Cerebellar nuclear complex (tissue), 1 donor: ENCODE data around the gene POLR3K.
"Not testable (repeated sequence)": the region's sequence is repeated elsewhere in the genome, so short reads cannot be mapped to it uniquely, and the experiment has no call there.

Source experiments
- DNase-seq, 2 experiments: peaks; one replicate each; lab custom pipeline; 2025; lab: John Stamatoyannopoulos, UW

Gene POLR3K

DNA sequence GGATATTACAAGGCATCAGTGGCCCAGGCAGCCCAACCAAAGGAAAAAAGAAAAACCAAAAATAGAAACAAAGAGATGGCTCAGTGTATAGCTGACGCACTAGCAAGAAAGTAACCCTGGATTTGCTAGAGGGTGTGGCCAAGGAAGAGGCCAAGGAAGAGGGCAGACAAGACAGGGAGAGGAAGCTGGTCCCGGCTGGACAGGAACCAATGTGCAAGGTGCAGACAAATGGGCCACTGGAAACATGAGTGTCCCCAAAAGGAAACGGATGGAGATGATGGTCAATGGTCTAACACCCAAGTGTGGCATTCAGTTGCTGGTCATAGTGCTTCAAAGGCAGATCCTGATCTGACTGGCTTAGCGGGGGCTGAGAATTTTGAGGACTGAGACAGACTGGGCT lies 10.7 kb downstream of the POLR3K start:
- DNase-seq: no peak

DNA sequence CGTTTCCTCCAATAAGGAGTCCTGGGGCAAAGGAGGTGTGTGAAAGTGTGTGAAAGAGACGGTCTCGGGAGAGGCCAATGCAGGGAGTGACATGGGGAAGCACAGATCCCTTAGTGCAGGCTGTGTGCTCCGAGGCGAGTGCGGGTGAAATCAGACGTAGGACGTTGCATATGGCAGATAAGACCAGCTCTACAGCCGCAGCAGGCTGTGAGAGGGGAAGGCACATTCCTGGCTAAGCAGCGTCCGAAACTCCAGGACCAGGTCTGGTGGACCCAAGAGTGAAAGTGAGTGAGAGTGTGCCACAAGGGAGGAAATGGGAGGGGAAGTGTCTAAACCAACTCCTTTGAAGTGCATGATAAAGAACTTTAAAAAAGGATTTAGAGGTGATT lies 11.3 kb downstream of the POLR3K start:
- DNase-seq: no peak

DNA sequence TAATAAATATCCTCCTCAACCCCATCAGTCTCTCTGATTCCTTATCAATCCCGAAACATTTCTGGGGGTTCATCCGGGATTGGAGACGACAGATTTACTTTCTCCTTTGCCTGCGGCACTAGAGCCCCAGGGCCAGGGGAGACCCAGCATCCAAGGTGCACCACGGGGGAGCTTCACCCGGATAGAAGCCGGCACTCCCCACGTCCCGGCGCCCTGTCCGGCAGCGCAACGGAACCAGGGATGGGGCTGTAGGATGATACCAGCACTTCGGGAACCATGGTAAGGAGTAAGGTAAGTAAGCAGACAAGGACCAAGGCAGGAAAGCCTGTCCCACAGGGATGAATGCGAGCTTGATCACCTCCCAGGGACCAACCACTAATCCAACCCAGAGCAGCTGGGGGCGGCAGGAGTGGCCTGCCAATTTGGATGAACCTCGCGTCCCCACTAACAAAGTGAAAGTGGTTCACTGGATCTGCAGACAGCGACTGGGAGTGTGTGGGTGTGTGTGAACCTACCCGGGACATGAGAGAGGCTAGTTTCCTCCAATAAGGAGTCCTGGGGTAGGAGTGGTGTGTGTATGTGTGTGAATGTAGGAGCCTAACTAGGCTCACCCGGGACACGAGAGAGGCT lies 11.9 kb downstream of the POLR3K start:
- DNase-seq: no peak

GRCh38 chr16:38941-39892 lies 14.2 kb downstream of the POLR3K start:
- DNase-seq: no peak

GRCh38 chr16:38206-38605 lies 15.2 kb downstream of the POLR3K start:
- not testable (repeated sequence) for DNase-seq

DNA sequence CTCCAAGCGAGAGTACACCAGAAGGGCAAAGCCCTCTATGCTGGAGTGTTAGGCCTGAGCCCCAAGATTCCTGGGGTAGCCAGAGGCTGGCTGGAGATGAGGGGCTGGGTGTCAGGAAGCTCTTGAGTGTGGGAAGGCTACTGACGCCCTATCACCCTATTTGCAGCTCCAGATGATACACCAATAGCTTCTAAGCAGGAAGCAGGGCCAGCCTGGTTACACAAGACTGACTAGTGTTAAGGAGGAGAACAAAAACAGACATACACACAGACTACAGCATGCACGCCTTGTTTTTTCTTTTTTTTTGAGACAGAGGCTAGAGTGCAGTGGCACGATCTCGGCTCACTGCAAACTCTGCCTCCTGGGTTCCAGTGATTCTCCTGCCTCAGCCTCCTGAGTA lies 15.9 kb downstream of the POLR3K start:
- DNase-seq: no peak

GRCh38 chr16:36336-36984 lies 16.9 kb downstream of the POLR3K start:
- DNase-seq: no peak

DNA sequence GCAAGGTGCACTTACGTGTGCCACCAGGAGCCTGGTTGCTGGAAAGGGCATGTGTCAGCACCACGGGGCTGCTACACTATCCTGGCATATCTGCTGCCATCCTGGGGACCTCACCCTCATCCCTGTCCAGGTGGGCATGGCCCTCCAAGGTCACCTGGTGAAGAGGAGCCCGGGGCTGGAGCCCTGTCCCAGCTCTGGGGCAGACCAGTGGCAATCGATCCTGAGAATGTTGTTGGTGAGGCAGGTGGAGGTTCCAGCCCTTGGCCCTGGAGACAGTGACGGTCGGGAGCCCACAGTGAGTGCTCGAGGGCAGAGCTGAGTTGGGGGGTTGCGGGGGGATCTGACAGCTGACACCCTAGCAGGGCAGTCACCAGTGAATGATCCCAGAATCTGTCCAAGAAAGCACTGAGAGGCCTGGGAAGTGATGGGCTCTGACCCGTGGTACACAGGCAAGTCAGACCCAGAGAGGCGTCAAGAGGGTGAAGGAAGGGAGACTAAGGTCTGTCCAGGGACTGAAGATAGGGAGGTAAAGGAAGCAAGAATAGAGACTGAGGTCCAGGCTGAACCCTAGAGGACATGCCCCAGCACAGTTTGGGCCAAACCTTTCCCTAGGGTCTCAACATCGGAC lies 17.6 kb downstream of the POLR3K start:
- DNase-seq: no peak

- DNase-seq: no peak
These were observed 18.3 kb downstream of the POLR3K start for GRCh38 chr16:35011-35677.

DNA sequence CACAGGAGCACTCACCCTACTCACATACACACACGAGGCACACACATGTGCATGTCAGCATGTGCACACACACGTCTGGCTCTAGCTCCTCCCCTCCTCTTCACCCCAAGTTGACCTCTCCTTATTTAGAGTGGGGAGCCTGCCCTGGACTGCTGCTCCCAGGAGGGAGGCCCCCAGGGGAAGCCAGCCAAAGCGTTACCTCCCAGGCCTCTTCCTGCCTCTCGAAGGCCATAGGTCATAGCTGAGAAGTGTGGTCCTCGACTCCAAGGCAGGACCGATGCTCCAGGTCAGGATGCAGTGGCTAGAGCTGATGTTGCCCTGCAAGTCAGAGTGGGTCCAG lies 18.8 kb downstream of the POLR3K start:
- DNase-seq: no peak

DNA sequence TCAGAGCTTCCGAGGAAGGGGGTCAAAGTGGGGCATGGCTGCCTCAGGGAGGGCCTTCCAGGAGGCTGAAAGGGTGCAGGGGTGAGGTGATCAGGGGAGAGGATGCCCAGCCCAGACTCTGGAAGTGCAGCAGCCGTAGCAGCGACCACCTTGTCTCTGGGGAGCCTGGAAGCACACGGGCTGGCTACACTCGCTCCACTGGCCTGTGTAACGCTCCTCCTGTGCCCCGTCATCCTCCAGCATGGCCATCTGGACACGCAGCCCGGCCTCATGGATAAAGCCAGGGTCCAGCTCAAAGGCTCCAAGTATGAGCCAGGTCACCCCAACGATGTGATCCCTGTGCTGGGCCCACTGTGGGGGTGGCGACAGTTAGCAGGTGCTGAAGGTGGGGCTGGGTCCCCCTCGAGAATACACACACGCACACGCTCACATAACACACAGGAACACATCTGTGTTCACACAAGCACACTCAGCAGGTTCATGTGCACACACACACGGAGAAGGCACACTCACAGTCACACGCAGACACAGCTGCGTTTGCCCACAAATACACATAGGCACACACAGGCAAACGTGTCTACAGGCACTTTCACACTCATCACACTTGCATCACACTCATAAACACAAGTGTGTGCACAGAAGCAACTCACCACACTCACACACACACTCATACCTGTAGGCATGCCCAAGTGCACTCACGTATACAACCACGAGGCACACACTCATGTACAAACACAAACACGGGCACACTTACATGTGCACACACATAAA lies 19.3 kb downstream of the POLR3K start:
- no peak for DNase-seq

- DNase-seq: not testable (repeated sequence)
These were observed 20.1 kb downstream of the POLR3K start for GRCh38 chr16:33154-33876.

GRCh38 chr16:30627-31026 lies 22.8 kb downstream of the POLR3K start:
- DNase-seq: not testable (repeated sequence)

- not testable (repeated sequence) for DNase-seq
These were observed 27.5 kb downstream of the POLR3K start for GRCh38 chr16:25926-26348.

DNA sequence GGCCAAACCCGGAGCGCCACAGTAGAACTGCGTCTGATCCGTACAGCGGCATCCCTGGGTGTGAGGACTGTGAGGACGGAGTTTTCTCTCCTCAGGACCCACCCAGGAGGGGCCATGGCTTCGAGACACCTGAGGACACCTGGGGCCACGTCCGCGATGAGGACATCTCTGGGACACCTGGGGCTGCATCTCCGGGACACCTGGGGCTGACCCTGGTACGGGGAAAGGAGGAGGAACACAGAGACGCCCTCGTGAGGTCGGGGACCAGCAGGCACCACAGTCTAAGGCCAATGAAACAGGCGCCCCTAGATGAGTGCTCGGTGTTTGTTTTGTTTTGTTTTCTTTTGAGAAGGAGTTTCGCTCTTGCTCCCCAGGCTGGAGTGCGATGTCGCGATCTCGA lies 29.3 kb downstream of the POLR3K start:
- DNase-seq: not testable (repeated sequence)

DNA sequence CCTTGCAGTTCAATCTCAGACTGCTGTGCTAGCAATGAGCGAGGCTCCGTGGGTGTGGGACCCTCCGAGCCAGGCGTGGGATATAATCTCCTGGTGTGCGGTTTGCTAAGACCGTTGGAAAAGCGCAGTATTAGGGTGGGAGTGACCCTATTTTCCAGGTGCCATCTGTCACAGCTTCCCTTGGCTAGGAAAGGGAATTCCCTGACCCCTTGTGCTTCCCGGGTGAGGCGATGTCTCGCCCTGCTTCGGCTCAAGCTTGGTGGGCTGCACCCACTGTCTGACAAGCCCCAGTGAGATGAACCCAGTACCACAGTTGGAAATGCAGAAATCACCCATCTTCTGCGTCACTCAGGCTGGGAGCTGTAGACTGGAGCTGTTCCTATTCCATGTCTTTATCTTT lies 32.5 kb downstream of the POLR3K start:
- not testable (repeated sequence) for DNase-seq

DNA sequence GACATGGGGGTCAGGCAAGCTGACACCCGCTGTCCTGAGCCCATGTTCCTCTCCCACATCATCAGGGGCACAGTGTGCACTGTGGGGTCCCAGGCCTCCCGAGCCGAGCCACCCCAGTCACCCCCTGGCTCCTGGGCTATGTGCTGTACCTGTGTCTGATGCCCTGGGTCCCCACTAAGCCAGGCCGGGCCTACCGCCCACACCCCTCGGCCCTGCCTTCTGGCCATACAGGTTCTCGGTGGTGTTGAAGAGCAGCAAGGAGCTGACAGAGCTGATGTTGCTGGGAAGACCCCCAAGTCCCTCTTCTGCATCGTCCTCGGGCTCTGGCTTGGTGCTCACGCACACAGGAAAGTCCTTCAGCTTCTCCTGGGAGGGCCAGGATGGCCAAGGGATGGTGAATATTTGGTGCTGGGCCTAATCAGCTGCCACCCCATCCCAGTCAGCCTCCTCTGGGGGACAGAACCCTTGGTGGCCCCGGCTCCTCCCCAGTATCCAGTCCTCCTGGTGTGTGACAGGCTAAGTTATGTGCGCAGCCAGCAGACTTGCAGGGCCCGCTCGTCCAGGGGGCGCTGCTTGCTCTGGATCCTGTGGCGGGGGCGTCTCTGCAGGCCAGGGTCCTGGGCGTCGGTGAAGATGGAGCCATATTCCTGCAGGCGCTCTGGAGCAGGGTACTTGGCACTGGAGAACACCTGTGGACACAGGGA lies 36.2 kb downstream of the POLR3K start:
- not testable (repeated sequence) for DNase-seq

DNA sequence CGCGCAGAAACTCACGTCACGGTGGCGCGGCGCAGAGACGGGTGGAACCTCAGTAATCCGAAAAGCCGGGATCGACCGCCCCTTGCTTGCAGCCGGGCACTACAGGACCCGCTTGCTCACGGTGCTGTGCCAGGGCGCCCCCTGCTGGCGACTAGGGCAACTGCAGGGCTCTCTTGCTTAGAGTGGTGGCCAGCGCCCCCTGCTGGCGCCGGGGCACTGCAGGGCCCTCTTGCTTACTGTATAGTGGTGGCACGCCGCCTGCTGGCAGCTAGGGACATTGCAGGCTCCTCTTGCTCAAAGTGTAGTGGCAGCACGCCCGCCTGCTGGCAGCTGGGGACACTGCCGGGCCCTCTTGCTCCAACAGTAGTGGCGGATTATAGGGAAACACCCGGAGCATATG lies 42.6 kb downstream of the POLR3K start:
- peak in 1 of 2 experiments; percentile 36 for DNase-seq

GRCh38 chr16:9903-10665 lies 43.3 kb downstream of the POLR3K start:
- no peak for DNase-seq
